ENCODE measurements around the gene MAP3K3.

MAP3K3 gene

DNA sequence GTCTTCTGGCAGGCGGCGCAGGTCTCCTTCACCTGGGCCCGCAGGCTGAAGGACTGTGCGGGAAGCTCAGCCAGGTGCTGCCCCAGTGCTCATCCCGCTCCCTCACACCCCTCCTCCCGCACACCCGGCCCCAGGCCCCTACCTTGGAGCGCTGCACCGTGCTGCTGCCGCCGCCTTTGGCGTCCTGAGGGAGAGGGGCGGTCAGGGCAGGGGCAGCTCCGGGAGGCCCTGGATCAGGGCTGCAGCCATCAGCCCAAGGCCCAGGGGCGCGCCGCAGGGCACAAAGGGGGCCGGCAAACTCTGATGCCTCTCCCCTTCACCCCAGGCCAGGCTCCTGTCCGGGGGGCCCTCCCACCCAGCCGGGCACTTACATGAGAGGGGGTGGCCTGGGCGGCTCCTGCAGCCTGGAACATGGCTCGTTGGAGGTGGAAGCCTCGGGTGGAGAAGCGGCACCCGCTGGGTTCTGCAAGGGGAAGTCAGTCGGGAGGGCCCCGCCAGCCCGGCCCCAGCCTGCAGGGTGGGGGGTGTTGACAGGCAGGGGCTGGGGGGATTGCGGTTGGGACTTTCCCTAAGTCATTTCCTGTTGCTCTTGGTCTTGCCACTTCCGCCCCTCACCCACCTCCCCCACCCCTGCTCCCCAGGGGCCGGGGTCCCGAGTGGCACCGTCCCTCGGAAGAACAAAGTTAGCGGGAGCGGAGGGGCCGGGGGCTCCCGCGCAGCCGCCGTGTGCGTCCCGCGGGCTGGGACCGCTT is 76.8 kb downstream of the MAP3K3 start:
- no peaks in the 10 kb centered on the region for H3K36me3 ChIP-seq (ENCODE audit: control insufficient read depth, insufficient read depth, low read length)
- 4 to 5% methylated on average over 45 of the region's 45 CpGs for WGBS, 2 experiments
- peaks cover 9% of the 10 kb centered on the region for H3K27me3 ChIP-seq (ENCODE audit: control insufficient read depth, insufficient read depth, low read length, poor library complexity, severe bottlenecking)
- H3K4me1 ChIP-seq (ENCODE audit: control insufficient read depth, insufficient read depth, low read length): peaks cover 18% of the 10 kb centered on the region
- H3K4me3 ChIP-seq (ENCODE audit: insufficient read depth, low read depth, low read length): peak overlapping the region; percentile 53
- no peak overlapping the region for H3K27ac ChIP-seq (ENCODE audit: insufficient read depth, low read depth, low read length, poor library complexity, severe bottlenecking)
- H3K9me3 ChIP-seq (ENCODE audit: control insufficient read depth, low read length): no peaks in the 10 kb centered on the region

GRCh38 chr17:63699638-63700527 is 77.7 kb downstream of the MAP3K3 start, which contains the start of gene LIMD2:
LIMD2 (minus strand) TSS chr17:63700125; CDS start chr17:63699298, 827 bp downstream.
- Histone ChIP-seq H3K36me3 (ENCODE audit: control insufficient read depth, insufficient read depth, low read length) (no peaks in the 10 kb centered on the region), H3K4me3 (ENCODE audit: insufficient read depth, low read depth, low read length) (peak within 1 kb of the TSS; percentile 53), H3K9me3 (ENCODE audit: control insufficient read depth, low read length) (no peaks in the 10 kb centered on the region), H3K27me3 (ENCODE audit: control insufficient read depth, insufficient read depth, low read length, poor library complexity, severe bottlenecking) (peaks cover 9% of the 10 kb centered on the region), H3K4me1 (ENCODE audit: control insufficient read depth, insufficient read depth, low read length) (peaks cover 15% of the 10 kb centered on the region), H3K27ac (ENCODE audit: insufficient read depth, low read depth, low read length, poor library complexity, severe bottlenecking) (peak within 1 kb of the TSS; percentile 88)
- WGBS, 2 experiments: 0% methylated on average over 133 of the region's 133 CpGs

DNA sequence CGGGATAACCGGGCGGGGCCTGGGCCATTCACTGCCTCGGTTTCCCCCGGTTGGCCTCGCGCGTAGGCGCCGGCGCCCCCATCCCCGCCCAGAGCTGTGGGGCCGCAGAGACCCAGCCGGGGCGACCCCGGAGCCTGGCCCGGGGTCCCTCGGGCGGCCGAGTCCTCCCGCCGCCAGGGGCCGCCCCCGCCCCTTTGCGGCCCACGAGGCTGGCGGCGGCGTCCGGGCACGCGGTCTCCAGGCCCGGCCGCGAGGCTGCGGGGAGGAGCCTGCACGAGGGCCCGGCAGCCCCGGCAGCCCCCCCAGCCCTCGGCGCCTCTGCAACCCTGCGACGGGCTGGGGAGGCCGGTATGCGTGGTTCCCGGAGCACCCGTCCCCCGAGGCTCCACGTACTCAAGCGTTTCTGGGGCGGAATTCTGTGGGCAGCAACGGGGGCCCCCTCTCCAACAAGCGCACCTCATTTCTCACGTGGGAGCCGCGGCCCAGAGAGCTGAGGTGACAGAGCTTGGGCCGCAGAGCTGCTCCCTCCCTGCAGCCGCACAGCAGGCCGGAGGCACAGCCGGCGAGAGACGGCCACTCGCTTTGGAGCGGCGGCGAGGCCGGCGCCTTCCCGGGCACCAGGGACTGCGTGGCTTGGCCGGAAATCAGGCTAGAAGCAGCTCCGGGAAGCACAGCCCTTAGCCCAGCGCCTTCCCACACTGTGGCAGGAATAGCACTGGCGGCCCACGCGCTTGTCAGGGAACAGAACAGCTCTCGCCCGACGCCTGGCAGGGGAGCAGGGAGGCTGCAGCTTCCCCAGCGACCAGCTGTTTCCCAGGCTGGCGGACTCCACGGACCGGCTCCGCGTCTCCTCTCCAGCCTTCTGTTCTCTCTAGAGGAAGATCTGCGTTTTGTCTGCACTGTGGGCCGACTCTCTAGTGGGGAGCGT is 78.6 kb downstream of the MAP3K3 start:
- H3K4me3 ChIP-seq (ENCODE audit: insufficient read depth, low read depth, low read length): peak overlapping the region; percentile 53
- H3K27ac ChIP-seq (ENCODE audit: insufficient read depth, low read depth, low read length, poor library complexity, severe bottlenecking): peak overlapping the region; percentile 88
- 11% methylated on average over 88 of the region's 88 CpGs for WGBS, 2 experiments
- H3K9me3 ChIP-seq (ENCODE audit: control insufficient read depth, low read length): no peaks in the 10 kb centered on the region
- H3K4me1 ChIP-seq (ENCODE audit: control insufficient read depth, insufficient read depth, low read length): peaks cover 15% of the 10 kb centered on the region
- peaks cover 9% of the 10 kb centered on the region for H3K27me3 ChIP-seq (ENCODE audit: control insufficient read depth, insufficient read depth, low read length, poor library complexity, severe bottlenecking)
- no peaks in the 10 kb centered on the region for H3K36me3 ChIP-seq (ENCODE audit: control insufficient read depth, insufficient read depth, low read length)

DNA sequence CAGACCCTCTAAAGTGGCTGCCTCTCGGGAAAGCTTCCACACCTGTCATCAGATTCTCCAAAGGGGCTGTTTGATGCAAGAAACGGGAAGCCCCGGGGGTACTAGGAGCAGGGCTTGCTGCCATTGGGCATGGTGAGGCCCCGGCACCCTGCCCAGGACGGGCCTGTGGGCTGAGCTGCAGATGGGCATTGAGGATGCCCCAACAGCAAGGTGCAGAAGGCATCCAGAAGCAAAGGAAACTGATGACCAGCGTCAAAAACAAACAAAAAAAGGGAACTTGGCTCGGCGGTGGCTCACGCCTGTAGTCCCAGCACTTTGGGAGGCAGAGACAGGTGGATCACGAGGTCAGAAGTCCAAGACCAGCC is 79.2 kb downstream of the MAP3K3 start:
- 84 to 85% methylated on average over 10 of the region's 10 CpGs for WGBS, 2 experiments
- Histone ChIP-seq H3K36me3 (ENCODE audit: control insufficient read depth, insufficient read depth, low read length) (no peaks in the 10 kb centered on the region), H3K4me1 (ENCODE audit: control insufficient read depth, insufficient read depth, low read length) (peaks cover 15% of the 10 kb centered on the region), H3K27me3 (ENCODE audit: control insufficient read depth, insufficient read depth, low read length, poor library complexity, severe bottlenecking) (peaks cover 9% of the 10 kb centered on the region), H3K27ac (ENCODE audit: insufficient read depth, low read depth, low read length, poor library complexity, severe bottlenecking) (no peak overlapping the region), H3K9me3 (ENCODE audit: control insufficient read depth, low read length) (no peaks in the 10 kb centered on the region), H3K4me3 (ENCODE audit: insufficient read depth, low read depth, low read length) (peak overlapping the region; percentile 53)

GRCh38 chr17:63701868-63702720 is 79.9 kb downstream of the MAP3K3 start:
- WGBS, 2 experiments: 90 to 93% methylated on average over 18 to 19 of the region's 19 CpGs
- Histone ChIP-seq H3K4me3 (ENCODE audit: insufficient read depth, low read depth, low read length) (no peak overlapping the region), H3K27ac (ENCODE audit: insufficient read depth, low read depth, low read length, poor library complexity, severe bottlenecking) (no peak overlapping the region), H3K4me1 (ENCODE audit: control insufficient read depth, insufficient read depth, low read length) (peaks cover 11% of the 10 kb centered on the region), H3K36me3 (ENCODE audit: control insufficient read depth, insufficient read depth, low read length) (peaks cover 3% of the 10 kb centered on the region), H3K9me3 (ENCODE audit: control insufficient read depth, low read length) (no peaks in the 10 kb centered on the region), H3K27me3 (ENCODE audit: control insufficient read depth, insufficient read depth, low read length, poor library complexity, severe bottlenecking) (peaks cover 9% of the 10 kb centered on the region)

DNA sequence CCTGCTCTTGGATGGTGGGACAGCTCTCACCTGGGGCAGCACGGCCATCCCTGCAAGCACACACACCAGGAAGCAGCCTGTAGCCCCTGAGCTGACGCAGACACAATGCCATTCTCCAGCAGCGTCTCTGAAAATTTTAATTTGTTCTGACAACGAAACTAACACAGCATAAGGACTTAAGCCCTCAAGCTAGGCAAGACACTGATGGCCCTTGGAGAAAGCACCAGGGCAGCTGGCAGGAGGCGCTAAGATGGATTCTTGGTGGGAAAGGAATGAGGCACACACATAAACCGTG is 80.5 kb downstream of the MAP3K3 start:
- peaks cover 11% of the 10 kb centered on the region for H3K4me1 ChIP-seq (ENCODE audit: control insufficient read depth, insufficient read depth, low read length)
- peaks cover 3% of the 10 kb centered on the region for H3K36me3 ChIP-seq (ENCODE audit: control insufficient read depth, insufficient read depth, low read length)
- peaks cover 9% of the 10 kb centered on the region for H3K27me3 ChIP-seq (ENCODE audit: control insufficient read depth, insufficient read depth, low read length, poor library complexity, severe bottlenecking)
- H3K4me3 ChIP-seq (ENCODE audit: insufficient read depth, low read depth, low read length): no peak overlapping the region
- whole genome bisulfite sequencing, 2 experiments: 89 to 91% methylated on average over 6 of the region's 6 CpGs
- no peak overlapping the region for H3K27ac ChIP-seq (ENCODE audit: insufficient read depth, low read depth, low read length, poor library complexity, severe bottlenecking)
- H3K9me3 ChIP-seq (ENCODE audit: control insufficient read depth, low read length): no peaks in the 10 kb centered on the region

DNA sequence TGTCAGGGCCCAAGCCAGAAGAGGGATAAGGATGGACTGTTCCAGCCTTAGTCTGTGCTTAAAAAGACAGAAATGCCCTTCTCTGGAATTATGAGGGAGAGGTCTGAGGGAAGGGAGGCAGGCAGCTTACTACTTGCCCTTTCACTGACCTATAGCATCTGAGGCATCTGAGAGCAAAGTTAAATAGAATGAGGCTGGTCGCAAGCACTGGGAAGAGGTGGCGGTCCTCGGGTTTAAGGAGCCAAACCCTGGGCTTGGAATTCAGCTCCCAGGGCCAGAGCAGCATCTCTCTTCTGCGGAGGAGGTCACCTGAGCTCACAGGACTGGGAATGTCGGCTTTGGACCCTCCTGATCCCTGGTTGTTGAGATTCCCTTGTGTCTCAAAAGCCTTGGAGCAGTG is 80.8 kb downstream of the MAP3K3 start:
- Histone ChIP-seq H3K27me3 (ENCODE audit: control insufficient read depth, insufficient read depth, low read length, poor library complexity, severe bottlenecking) (peaks cover 9% of the 10 kb centered on the region), H3K4me1 (ENCODE audit: control insufficient read depth, insufficient read depth, low read length) (peaks cover 11% of the 10 kb centered on the region), H3K9me3 (ENCODE audit: control insufficient read depth, low read length) (no peaks in the 10 kb centered on the region), H3K27ac (ENCODE audit: insufficient read depth, low read depth, low read length, poor library complexity, severe bottlenecking) (no peak overlapping the region), H3K36me3 (ENCODE audit: control insufficient read depth, insufficient read depth, low read length) (peaks cover 3% of the 10 kb centered on the region), H3K4me3 (ENCODE audit: insufficient read depth, low read depth, low read length) (no peak overlapping the region)
- WGBS, 2 experiments: 92 to 94% methylated on average over 5 of the region's 5 CpGs

DNA sequence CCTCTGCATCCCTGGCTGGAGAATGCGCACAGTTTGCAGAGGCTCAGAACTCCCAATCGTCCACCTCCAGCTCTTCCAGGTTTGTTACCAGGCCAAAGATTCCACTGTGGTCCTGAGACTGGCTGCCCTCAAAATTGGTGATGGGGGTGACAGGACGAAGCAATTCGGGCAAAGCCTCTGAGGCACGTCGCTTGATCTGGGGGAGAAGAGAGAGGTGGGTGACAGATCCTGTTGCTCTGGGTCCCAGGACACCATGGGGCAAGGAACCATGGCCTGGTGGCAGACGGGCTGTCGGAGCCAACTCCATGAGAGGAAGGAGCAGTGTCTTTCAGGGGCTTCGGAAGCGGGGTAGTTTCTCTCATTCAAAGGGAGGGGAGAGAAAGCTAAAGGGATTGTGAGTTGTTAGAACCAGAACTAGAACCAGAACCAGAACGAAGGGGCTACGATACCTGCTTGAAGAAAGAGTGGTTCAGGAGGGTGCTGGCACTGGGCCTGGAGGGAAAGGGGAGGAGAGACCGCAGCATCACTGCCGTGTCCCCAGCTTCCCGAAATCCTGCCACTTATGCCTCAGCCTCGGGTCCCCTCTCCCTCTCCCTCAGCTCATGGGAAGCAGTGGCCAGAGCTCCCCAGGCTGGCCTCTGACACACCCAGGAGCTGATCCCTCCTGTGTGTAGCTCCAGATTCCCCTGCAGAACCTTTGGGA is 81.5 kb downstream of the MAP3K3 start:
- Histone ChIP-seq H3K27ac (ENCODE audit: insufficient read depth, low read depth, low read length, poor library complexity, severe bottlenecking) (no peak overlapping the region), H3K9me3 (ENCODE audit: control insufficient read depth, low read length) (no peaks in the 10 kb centered on the region), H3K4me3 (ENCODE audit: insufficient read depth, low read depth, low read length) (no peak overlapping the region), H3K36me3 (ENCODE audit: control insufficient read depth, insufficient read depth, low read length) (peaks cover 3% of the 10 kb centered on the region), H3K27me3 (ENCODE audit: control insufficient read depth, insufficient read depth, low read length, poor library complexity, severe bottlenecking) (peaks cover 9% of the 10 kb centered on the region), H3K4me1 (ENCODE audit: control insufficient read depth, insufficient read depth, low read length) (peaks cover 6% of the 10 kb centered on the region)
- WGBS, 2 experiments: 94 to 95% methylated on average over 16 of the region's 16 CpGs

GRCh38 chr17:63704259-63704576 is 82.0 kb downstream of the MAP3K3 start:
- no peaks in the 10 kb centered on the region for H3K9me3 ChIP-seq (ENCODE audit: control insufficient read depth, low read length)
- no peak overlapping the region for H3K4me3 ChIP-seq (ENCODE audit: insufficient read depth, low read depth, low read length)
- H3K4me1 ChIP-seq (ENCODE audit: control insufficient read depth, insufficient read depth, low read length): peaks cover 5% of the 10 kb centered on the region
- H3K27ac ChIP-seq (ENCODE audit: insufficient read depth, low read depth, low read length, poor library complexity, severe bottlenecking): no peak overlapping the region
- peaks cover 9% of the 10 kb centered on the region for H3K27me3 ChIP-seq (ENCODE audit: control insufficient read depth, insufficient read depth, low read length, poor library complexity, severe bottlenecking)
- WGBS, 2 experiments: 93 to 96% methylated on average over 11 of the region's 11 CpGs
- H3K36me3 ChIP-seq (ENCODE audit: control insufficient read depth, insufficient read depth, low read length): peaks cover 3% of the 10 kb centered on the region
